ENCODE data around the gene LIN28A. TPM values are rescaled to one million over a fixed set of nuclear protein-coding genes. Genes with fewer than 3 reads are reported as not detected.

The LIN28A gene
- polyA plus RNA-seq, 1 of the 3 experiments (the other 2 are of a cell fraction) = not detected

DNA sequence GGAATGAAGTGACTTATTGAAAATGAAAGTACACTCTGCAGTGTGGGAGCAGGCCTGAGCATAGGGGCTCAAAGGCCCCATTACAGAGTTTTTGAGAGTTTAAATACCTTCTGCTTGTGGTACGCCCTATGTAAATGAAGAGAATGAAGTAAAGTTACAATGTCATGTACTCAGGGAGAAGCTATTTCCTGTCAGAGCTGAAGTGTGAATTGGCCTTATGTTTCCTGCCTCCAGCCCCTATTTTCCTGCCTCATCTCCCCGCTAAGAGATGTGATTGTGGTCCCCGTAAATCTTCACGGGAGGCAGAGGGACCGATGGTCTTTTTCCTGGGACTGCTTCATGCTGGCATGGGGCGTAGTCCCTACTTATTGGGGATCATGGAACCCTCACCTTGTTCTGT is 35.5 kb upstream of the LIN28A start:
- ChIA-PET CTCF (interaction anchor here (0.8 to 7.5 kb wide), 6 partner anchors 12 to 96 kb away, joined by 3 to 89 read pairs (median 6); partner anchors contain the start of gene SH3BGRL3), POLR2A (no interaction called here)
- no peak overlapping the region for H3K27ac ChIP-seq (ENCODE audit: low read depth in 2 of 2, low read length in 1 of 2)
- peaks cover 0 to 6% of the 10 kb centered on the region in 2 experiments; a peak in 2 of 4 replicates for H3K4me1 ChIP-seq (ENCODE audit: control insufficient read depth in 1 of 2, insufficient read depth in 2 of 2, low read depth in 1 of 2, low read length in 1 of 2)
- H3K9me3 ChIP-seq = no peaks in the 10 kb centered on the region
- no peaks in the 10 kb centered on the region for H4K20me1 ChIP-seq (ENCODE audit: insufficient read depth)
- H3K4me3 ChIP-seq (ENCODE audit: low read depth in 2 of 2, low read length in 1 of 2) = no peak overlapping the region
- no peak for DNase-seq
- no peaks in the 10 kb centered on the region for H3K79me2 ChIP-seq (ENCODE audit: insufficient read depth)
- no peaks in the 10 kb centered on the region for H3K9me2 ChIP-seq
- H3K4me2 ChIP-seq = no peak overlapping the region
- WGBS (ENCODE audit: low lambda C conversion rate) = 80% methylated on average over 6 of the region's 6 CpGs
- H3K9ac ChIP-seq = no peak overlapping the region
- no peaks in the 10 kb centered on the region for H3K36me3 ChIP-seq (replicated peaks in 1 of 2; ENCODE audit: control insufficient read depth in 1 of 2, insufficient read depth in 2 of 2, low read length in 1 of 2)
- peaks cover 14% of the 10 kb centered on the region for H3F3A ChIP-seq (replicated peaks; ENCODE audit: insufficient read depth)
- H2AFZ ChIP-seq (ENCODE audit: low read depth) = no peak overlapping the region
- no peaks in the 10 kb centered on the region for H3K27me3 ChIP-seq (ENCODE audit: insufficient read depth)
- TF ChIP-seq, protein P1, sequence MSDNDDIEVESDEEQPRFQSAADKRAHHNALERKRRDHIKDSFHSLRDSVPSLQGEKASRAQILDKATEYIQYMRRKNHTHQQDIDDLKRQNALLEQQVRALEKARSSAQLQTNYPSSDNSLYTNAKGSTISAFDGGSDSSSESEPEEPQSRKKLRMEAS (IDR thresholded peaks at IDR 0.05; ENCODE audit: low read depth) = no peak
- TF ChIP-seq FOXM1 (IDR thresholded peaks at IDR 0.05; ENCODE audit: low read depth) (no peak), FOSL2 (IDR thresholded peaks at IDR 0.05; ENCODE audit: borderline replicate concordance, low read depth) (no peak), TAF1 (IDR thresholded peaks at IDR 0.05; ENCODE audit: borderline replicate concordance, low read depth, low read length) (no peak), NRF1 (IDR thresholded peaks at IDR 0.05; ENCODE audit: low read depth, low read length) (no peak), EP300 (IDR thresholded peaks at IDR 0.05; ENCODE audit: borderline replicate concordance in 1 of 2, low read depth in 1 of 2, low read length in 1 of 2) (no peak), ELF1 (IDR thresholded peaks at IDR 0.05) (no peak), RAD21 (IDR thresholded peaks at IDR 0.05; ENCODE audit: low read length) (no peak)
- TF ChIP-seq, protein P2, sequence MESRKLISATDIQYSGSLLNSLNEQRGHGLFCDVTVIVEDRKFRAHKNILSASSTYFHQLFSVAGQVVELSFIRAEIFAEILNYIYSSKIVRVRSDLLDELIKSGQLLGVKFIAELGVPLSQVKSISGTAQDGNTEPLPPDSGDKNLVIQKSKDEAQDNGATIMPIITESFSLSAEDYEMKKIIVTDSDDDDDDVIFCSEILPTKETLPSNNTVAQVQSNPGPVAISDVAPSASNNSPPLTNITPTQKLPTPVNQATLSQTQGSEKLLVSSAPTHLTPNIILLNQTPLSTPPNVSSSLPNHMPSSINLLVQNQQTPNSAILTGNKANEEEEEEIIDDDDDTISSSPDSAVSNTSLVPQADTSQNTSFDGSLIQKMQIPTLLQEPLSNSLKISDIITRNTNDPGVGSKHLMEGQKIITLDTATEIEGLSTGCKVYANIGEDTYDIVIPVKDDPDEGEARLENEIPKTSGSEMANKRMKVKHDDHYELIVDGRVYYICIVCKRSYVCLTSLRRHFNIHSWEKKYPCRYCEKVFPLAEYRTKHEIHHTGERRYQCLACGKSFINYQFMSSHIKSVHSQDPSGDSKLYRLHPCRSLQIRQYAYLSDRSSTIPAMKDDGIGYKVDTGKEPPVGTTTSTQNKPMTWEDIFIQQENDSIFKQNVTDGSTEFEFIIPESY (IDR thresholded peaks at IDR 0.05; ENCODE audit: borderline replicate concordance, low read depth) = no peak
- TF ChIP-seq, protein P3, sequence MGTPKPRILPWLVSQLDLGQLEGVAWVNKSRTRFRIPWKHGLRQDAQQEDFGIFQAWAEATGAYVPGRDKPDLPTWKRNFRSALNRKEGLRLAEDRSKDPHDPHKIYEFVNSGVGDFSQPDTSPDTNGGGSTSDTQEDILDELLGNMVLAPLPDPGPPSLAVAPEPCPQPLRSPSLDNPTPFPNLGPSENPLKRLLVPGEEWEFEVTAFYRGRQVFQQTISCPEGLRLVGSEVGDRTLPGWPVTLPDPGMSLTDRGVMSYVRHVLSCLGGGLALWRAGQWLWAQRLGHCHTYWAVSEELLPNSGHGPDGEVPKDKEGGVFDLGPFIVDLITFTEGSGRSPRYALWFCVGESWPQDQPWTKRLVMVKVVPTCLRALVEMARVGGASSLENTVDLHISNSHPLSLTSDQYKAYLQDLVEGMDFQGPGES (IDR thresholded peaks at IDR 0.05; ENCODE audit: low read depth, low read length) = no peak

DNA sequence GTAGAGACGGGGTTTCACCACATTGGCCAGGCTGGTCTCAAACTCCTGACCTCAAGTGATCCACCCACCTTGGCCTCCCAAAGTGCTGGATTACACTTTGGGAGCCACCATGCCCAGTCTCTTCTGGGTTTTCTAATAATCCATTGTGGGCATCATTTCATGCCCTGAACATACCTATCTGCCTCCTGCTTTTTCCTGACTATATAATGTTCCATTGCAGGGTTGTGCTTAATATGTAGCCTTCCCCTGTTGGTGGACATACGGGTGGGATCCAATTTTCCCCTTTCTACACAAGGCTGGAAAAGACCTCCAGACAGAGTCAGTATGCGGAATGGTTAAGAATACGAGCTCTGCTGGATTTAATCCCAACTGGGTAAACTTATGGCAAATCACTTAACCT is 34.6 kb upstream of the LIN28A start:
- Histone ChIP-seq H2AFZ (ENCODE audit: low read depth) (no peak overlapping the region), H3K9ac (no peak overlapping the region), H3K9me2 (no peaks in the 10 kb centered on the region), H3K36me3 (replicated peaks in 1 of 2; ENCODE audit: control insufficient read depth in 1 of 2, insufficient read depth in 2 of 2, low read length in 1 of 2) (no peaks in the 10 kb centered on the region), H4K20me1 (ENCODE audit: insufficient read depth) (no peaks in the 10 kb centered on the region), H3K79me2 (ENCODE audit: insufficient read depth) (no peaks in the 10 kb centered on the region), H3K4me1 (ENCODE audit: control insufficient read depth in 1 of 2, insufficient read depth in 2 of 2, low read depth in 1 of 2, low read length in 1 of 2) (peaks cover 0 to 6% of the 10 kb centered on the region in 2 experiments; a peak in 2 of 4 replicates), H3F3A (replicated peaks; ENCODE audit: insufficient read depth) (peaks cover 14% of the 10 kb centered on the region), H3K27ac (ENCODE audit: low read depth in 2 of 2, low read length in 1 of 2) (no peak overlapping the region), H3K9me3 (no peaks in the 10 kb centered on the region), H3K4me2 (no peak overlapping the region), H3K27me3 (ENCODE audit: insufficient read depth) (no peaks in the 10 kb centered on the region), H3K4me3 (ENCODE audit: low read depth in 2 of 2, low read length in 1 of 2) (no peak overlapping the region)
- ChIA-PET POLR2A (no interaction called here), CTCF (interaction anchor here (1.3 to 7.5 kb wide), 3 partner anchors 13 to 96 kb away, joined by 3 to 89 read pairs (median 4); partner anchors contain the start of gene SH3BGRL3)
- DNase-seq = no peak
- TF ChIP-seq FOXM1 (IDR thresholded peaks at IDR 0.05; ENCODE audit: low read depth) = no peak
- TF ChIP-seq RFX5 (IDR thresholded peaks at IDR 0.05; ENCODE audit: low read length) = no peak
- no peak for TF ChIP-seq NFIC (IDR thresholded peaks at IDR 0.05; ENCODE audit: borderline replicate concordance)
- no peak for TF ChIP-seq EP300 (IDR thresholded peaks at IDR 0.05; ENCODE audit: borderline replicate concordance in 1 of 2, low read depth in 1 of 2, low read length in 1 of 2)
- TF ChIP-seq JUND (IDR thresholded peaks at IDR 0.05) = no peak
- TF ChIP-seq, protein P2 (IDR thresholded peaks at IDR 0.05; ENCODE audit: borderline replicate concordance, low read depth) = no peak
- 83% methylated on average over 4 of the region's 4 CpGs for WGBS (ENCODE audit: low lambda C conversion rate)

Measured in SK-N-SH (cell line).